LNCAP (cell line): Measurements from ENCODE around the gene TMEM184B.

Source experiments
- CTCF ChIP-seq: fragments of 450-650 bp; IDR thresholded peaks from 2 replicates; pipeline ENCODE4 v1.5.1; 2017; ENCODE audit warnings: mild to moderate bottlenecking

The TMEM184B gene

DNA sequence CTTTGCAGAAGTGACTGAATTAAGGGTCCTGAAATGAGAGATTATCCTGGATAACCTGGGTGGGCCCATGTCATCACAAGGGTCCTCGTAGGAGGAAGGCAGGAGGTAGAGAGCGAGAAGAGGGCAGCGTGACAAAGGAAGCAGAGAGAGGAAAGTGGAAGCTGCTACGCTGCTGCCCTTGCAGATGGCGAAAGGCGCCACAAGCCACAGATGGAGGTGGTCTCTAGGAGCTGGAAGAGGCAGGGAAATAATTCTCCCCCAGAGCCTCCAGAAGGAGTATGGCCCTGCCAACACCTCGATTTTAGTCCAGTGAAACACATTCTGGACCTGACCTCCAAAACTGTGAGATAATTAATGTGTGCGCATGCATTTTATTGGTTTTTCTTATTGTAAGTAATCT is 13.4 kb downstream of the TMEM184B start:
- TF ChIP-seq CTCF, result no peak

DNA sequence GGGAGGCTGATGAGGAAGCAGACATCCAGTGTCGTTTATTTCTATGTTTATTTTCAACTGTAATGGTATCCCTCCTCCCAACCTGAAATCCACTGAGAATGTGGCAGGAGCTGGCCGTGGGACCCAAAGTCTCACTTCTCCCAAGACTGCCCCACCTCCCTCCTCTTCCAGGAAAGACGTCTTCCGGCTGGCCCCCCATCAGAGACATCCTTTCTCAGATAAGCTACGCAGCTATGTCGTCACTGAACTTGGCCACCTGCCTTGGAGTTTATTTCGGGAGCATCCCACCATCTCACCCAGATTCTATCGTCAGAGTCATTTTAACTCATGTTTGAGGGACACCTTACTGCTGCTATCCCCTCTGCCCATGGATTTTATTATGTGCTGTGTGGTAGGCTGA is 13.9 kb downstream of the TMEM184B start:
- no peak for TF ChIP-seq CTCF

DNA sequence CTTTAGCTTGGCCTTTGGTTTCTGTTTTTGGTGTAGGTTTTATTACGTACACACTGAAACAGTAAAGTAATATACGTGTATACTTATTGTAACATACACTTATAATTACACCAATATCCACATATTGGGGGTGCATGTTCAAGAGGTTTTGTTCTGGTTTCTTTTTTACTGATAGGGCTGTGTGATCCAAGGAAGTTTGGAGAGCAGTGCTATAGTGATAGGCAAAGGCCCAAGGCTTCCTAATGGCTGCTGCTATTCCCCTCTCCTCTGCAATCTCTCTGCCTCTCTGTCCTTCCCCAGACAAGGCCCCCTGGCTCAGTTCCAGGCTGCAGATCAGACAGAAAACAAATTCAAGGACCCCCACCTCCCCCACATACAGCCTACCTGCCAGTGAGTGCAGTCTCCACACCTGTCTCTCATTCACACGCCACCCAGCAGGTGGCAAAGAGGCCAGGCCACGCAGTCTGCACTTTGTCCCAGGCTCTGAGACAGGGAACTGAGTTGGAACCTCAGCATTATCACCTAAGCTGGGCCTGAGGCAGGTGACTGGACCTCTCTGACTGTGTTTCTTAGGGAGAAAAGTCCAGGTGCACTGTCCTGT is 15.1 kb downstream of the TMEM184B start:
- no peak for TF ChIP-seq CTCF

DNA sequence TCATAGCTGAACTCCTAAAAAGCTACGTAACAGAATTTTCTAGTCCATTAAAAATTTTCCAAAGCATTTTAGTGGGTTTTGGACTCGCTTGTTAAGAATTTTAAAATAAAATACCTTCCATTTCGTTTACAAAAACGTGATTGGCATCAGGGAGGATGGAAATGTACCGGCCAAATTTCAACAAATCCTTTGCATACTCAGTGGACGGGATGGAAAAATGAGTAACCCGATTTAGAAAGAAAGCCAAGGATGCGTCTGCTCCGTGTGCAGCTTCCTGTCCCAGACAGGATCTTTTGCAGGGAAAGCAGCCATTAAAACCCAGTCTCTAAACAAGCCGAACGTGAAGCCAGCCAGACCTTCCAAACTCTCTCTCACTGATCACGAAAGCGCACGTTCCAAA is 15.6 kb downstream of the TMEM184B start:
- TF ChIP-seq CTCF, result no peak

DNA sequence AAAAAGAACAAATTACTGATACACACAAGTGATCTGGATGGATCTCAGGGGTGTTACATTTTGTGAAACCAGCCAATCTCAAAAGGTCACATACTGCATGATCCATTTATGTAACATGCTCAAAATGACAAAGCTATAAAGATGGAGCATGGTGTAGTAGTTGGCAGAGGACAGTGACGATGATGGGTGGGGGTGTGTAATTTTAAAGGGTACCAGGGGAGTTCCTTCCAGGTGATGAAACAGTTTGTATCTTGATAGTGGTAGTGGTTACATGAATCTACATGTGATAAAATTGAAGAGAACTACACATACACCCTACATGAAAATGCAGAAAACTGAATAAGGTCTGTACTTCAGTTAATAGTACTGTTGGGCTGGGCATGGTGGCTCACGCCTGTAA is 17.1 kb downstream of the TMEM184B start:
- TF ChIP-seq CTCF, result no peak

- TF ChIP-seq CTCF, result no peak
Measured at GRCh38 chr22:38251341-38251692, 21.5 kb downstream of the TMEM184B start.

DNA sequence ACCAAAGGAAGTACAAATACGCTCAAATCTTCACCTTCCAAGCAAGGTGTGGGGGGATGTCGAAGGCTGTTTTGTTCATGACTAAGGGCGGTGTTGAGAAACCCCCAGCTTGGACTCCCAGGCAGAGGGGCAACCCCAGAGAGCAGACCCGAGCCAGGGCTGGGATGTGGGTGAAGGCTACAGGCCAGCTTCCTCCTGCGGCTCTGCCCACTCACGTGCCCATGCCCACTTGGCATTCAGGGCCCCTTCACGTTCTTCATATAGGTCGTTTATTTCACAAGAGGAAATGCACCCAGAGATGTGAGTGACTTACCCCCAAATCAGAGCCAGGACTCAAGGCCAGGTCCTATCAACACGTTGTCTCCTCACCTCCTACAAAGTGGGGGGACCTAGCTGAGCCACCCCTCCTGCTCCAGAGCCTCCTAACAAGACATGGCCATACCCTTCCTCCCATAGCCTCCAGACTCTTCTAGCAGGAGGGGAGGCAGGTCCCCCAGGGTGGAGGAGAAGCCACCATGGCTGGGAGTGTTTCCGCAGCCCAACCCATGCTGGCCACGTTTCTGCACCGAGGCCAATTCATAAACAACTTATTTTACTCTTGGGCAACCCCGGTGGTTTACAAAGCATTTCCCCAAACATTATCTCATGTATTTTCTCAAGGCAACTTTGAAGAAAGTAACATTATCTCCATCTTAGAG is 22.0 kb downstream of the TMEM184B start:
- TF ChIP-seq CTCF, result no peak
